Kidney (tissue), 14 donors: Measurements from ENCODE around the gene PARVB. TPM values are rescaled to one million over a fixed set of nuclear protein-coding genes. Genes with fewer than 3 reads are reported as not detected.

Experiments used
- DNase-seq, 5 donors: peaks; one replicate each; pipeline ENCODE4 v3.0.0-alpha.2; 2013 to 2020
- FAIRE-seq: peaks from 2 replicates; lab custom pipeline; 2012; peaks lifted over from hg19 to GRCh38; lab: Jason Lieb, UNC
- H3K27ac ChIP-seq, 2 donors: one replicate each; pipeline ENCODE4 v1.7.0; 2013; ENCODE audit warnings: low read depth in 2 of 2, low read length in 2 of 2, inconsistent platforms in 1 of 2
- H3K27me3 ChIP-seq: one replicate; pipeline ENCODE4 v1.7.1; 2013; ENCODE audit warnings: low read length, inconsistent platforms; ENCODE audit not compliant: control insufficient read depth, insufficient read depth
- H3K36me3 ChIP-seq, 3 donors: one replicate each; pipeline versions ENCODE4 v1.7.0 to v1.7.1; 2013; ENCODE audit warnings: low read length in 3 of 3, control low read depth in 1 of 3, inconsistent platforms in 1 of 3; ENCODE audit not compliant: insufficient read depth in 3 of 3, control insufficient read depth in 2 of 3
- H3K4me1 ChIP-seq, 3 donors: one replicate each; pipeline versions ENCODE4 v1.7.0 to v1.7.1; 2013; ENCODE audit warnings: low read length in 3 of 3, inconsistent platforms in 1 of 3, low read depth in 1 of 3; ENCODE audit not compliant: control insufficient read depth in 2 of 3, insufficient read depth in 2 of 3
- H3K4me3 ChIP-seq, 3 donors: one replicate each; pipeline versions ENCODE4 v1.7.0 to v1.8.1; 2013; ENCODE audit warnings: low read length in 3 of 3, control low read depth in 1 of 3, inconsistent platforms in 1 of 3
- H3K9ac ChIP-seq, 3 donors: one replicate each; pipeline versions ENCODE4 v1.7.0 to v1.7.1; 2013; ENCODE audit warnings: low read length in 3 of 3, control low read depth in 1 of 3, inconsistent platforms in 1 of 3
- H3K9me3 ChIP-seq, 3 donors: one replicate each; pipeline versions ENCODE4 v1.7.0 to v1.7.1; 2013; ENCODE audit warnings: low read length in 3 of 3, control low read depth in 1 of 3, inconsistent platforms in 1 of 3; ENCODE audit not compliant: control insufficient read depth in 2 of 3, insufficient read depth in 1 of 3
- CTCF ChIP-seq: IDR thresholded peaks from 3 replicates; pipeline ENCODE4 v1.5.1; 2012; ENCODE audit warnings: mild to moderate bottlenecking, moderate library complexity, borderline replicate concordance; ENCODE audit not compliant: insufficient read depth; ENCODE audit errors: extremely low read depth
- intact Hi-C: fragments of 100-400 bp; cut with DNase I; formaldehyde crosslinking; loops from one replicate; pipeline ENCODE4 v1.11.1; 2022
- polyA plus RNA-seq: library from polyadenylated mRNA; stranded (reverse); fragments of 350-450 nt; fragmentation: Illumina TruSeq; extraction: RNeasy Lipid Tissue Mini Kit (QIAGEN cat#74804); gene quantifications from one replicate; pipeline ENCODE4 v1.2.3, GENCODE V29; 2014; ENCODE audit warnings: low read depth, low replicate concordance; ENCODE audit not compliant: insufficient read depth
- total RNA-seq: library from RNA; stranded (reverse); fragmentation: NEBNext Ultra II Directional; extraction: Animal tissue kit (Norgen Biotek cat#: 25700); gene quantifications from one replicate; pipeline ENCODE4 v1.2.1, GENCODE V29; 2021
- donor health status: control.
- donor health status: control.
- donor health status: control.
- donor health status: control.
- donor health status: control.
- donor health status: DM: yes; HTN: yes; CAD: no.
- donor health status: Normal renal cell carcinoma (clear cell type).

The PARVB gene
- total and polyA plus RNA-seq, 2 donors from 2014 or later, result 32.9 to 51.1 TPM

GRCh38 chr22:44207981-44208317 lies 183.8 kb downstream of the PARVB start:
- intact Hi-C loops, result no loop called here
- FAIRE-seq, result no peak
- H3K27ac ChIP-seq, result no peak overlapping the region

GRCh38 chr22:44209343-44209742 lies 185.2 kb downstream of the PARVB start:
- intact Hi-C loops, result no loop called here

More at GRCh38 chr22:44207981-44208317, 183.8 kb downstream of the PARVB start:
- H3K4me3 ChIP-seq, result no peak overlapping the region
- no peaks in the 10 kb centered on the region for H3K4me1 ChIP-seq
- no peak for TF ChIP-seq CTCF
- H3K9me3 ChIP-seq, result peaks cover 0 to 3% (median 2%) of the 10 kb centered on the region in 3 donors
- H3K27me3 ChIP-seq, result no peaks in the 10 kb centered on the region
- no peaks in the 10 kb centered on the region for H3K36me3 ChIP-seq
- DNase-seq, result no peak
- H3K9ac ChIP-seq, result no peak overlapping the region

DNA sequence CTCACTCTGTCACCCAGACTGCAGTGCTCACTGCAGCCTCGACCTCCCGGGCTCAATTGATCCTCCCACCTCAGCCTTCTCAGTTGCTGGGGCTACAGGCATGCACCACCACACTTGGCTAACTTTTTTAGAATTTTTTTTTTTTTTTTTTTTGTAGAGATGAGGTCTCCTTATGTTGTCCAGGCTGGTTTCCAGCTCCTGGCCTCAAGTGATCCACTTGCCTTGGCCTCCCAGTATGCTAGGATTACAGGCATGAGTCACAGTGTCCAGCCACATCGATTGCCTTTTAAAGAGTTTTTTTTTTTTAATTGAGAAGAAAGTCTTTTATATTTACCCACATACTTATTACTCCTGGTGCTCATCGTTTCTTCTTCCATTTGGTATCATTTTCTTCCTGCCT lies 186.6 kb downstream of the PARVB start:
- FAIRE-seq, result no peak
- no peak for DNase-seq
- peaks cover 2 to 14% (median 4%) of the 10 kb centered on the region in 3 donors for H3K9me3 ChIP-seq
- no peaks in the 10 kb centered on the region for H3K27me3 ChIP-seq
- H3K9ac ChIP-seq, result no peak overlapping the region
- no peak for TF ChIP-seq CTCF
- no peak overlapping the region for H3K27ac ChIP-seq
- no peaks in the 10 kb centered on the region for H3K36me3 ChIP-seq
- H3K4me3 ChIP-seq, result no peak overlapping the region
- no peaks in the 10 kb centered on the region for H3K4me1 ChIP-seq
- intact Hi-C loops, result no loop called here

More at GRCh38 chr22:44209343-44209742, 185.2 kb downstream of the PARVB start:
- Histone ChIP-seq H3K27me3 (no peaks in the 10 kb centered on the region), H3K4me1 (no peaks in the 10 kb centered on the region), H3K27ac (no peak overlapping the region), H3K9ac (no peak overlapping the region), H3K4me3 (no peak overlapping the region), H3K9me3 (peaks cover 2 to 4% (median 4%) of the 10 kb centered on the region in 3 donors), H3K36me3 (no peaks in the 10 kb centered on the region)
- no peak for TF ChIP-seq CTCF
- DNase-seq (no peak), FAIRE-seq (no peak)
